Retinal pigment epithelial cell (primary cell): ENCODE results near the gene ATXN2.

Source experiments
- DNase-seq: peaks from one replicate; pipeline ENCODE4 v3.0.0-alpha.2; 2010; ENCODE audit warnings: low read depth
- H3K4me3 ChIP-seq: 2 replicates; pipeline ENCODE4 v1.5.1; 2011; ENCODE audit warnings: mild to moderate bottlenecking, low read length, control low read depth, moderate library complexity
- CTCF ChIP-seq: conservative IDR thresholded peaks from 2 replicates; pipeline ENCODE4 v1.5.1; 2011; ENCODE audit warnings: low read depth, low read length, control low read depth, inconsistent platforms

ATXN2 gene

GRCh38 chr12:111448846-111449790 is 150.0 kb downstream of the ATXN2 start:
- TF ChIP-seq CTCF, result no peak
- no peak overlapping the region for H3K4me3 ChIP-seq
- no peak for DNase-seq

DNA sequence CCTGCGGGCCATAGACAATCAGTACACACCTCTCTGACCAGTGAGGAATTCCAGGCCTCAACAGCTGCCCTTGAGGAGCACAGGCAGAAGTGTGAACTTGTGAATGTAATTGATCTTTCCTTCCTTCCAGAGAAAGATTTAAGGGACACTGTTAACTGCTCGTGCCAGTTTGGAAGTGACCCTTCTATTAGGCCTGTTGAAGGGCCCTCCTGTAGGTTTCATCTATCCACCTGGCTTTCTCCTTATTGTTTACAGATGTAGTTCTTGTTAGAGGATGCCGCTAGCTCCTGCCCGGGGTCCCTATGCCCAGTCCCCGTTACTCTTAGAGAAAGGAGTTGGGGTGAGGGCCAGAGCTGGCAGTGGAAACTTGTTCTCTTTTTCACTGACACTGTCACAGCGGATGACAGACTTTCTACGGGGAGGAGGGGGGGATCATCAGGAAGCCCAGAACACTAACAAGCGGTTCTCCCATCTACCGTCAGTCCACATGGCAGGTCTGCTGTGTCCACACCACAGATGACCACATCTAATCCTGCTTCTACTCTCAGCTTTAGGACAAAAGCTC is 150.8 kb downstream of the ATXN2 start:
- no peak for DNase-seq
- no peak for TF ChIP-seq CTCF
- H3K4me3 ChIP-seq, result no peak overlapping the region

DNA sequence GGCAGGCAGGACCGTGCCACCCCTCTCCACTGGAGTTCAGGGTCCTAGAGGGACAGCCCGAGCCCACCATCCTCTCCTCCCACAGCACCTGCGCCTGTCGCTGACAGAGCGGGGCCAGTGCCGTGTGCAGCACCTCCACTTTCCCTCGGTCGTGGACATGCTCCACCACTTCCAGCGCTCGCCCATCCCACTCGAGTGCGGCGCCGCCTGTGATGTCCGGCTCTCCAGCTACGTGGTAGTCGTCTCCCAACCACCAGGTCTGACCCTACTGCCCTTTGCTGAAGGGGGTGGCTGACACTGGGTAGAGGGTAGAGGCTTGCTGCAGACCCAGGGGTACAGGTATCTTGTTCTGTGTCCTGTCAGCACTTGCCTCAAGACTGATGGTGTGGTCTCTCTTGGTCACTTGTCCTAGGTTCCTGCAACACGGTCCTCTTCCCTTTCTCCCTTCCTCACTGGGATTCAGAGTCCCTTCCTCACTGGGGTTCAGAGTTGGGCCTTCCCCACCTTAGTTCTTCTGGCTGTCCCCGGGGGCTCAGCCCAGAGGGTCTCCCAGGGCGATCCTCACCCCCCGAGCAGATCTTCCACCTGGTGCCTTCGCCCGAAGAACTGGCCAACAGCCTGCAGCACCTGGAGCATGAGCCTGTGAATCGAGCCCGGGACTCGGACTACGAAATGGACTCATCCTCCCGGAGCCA is 151.4 kb downstream of the ATXN2 start:
- no peak for DNase-seq
- H3K4me3 ChIP-seq, result no peak overlapping the region
- no peak for TF ChIP-seq CTCF

GRCh38 chr12:111446631-111447570 is 152.2 kb downstream of the ATXN2 start:
- no peak for TF ChIP-seq CTCF
- DNase-seq, result no peak
- H3K4me3 ChIP-seq, result no peak overlapping the region

DNA sequence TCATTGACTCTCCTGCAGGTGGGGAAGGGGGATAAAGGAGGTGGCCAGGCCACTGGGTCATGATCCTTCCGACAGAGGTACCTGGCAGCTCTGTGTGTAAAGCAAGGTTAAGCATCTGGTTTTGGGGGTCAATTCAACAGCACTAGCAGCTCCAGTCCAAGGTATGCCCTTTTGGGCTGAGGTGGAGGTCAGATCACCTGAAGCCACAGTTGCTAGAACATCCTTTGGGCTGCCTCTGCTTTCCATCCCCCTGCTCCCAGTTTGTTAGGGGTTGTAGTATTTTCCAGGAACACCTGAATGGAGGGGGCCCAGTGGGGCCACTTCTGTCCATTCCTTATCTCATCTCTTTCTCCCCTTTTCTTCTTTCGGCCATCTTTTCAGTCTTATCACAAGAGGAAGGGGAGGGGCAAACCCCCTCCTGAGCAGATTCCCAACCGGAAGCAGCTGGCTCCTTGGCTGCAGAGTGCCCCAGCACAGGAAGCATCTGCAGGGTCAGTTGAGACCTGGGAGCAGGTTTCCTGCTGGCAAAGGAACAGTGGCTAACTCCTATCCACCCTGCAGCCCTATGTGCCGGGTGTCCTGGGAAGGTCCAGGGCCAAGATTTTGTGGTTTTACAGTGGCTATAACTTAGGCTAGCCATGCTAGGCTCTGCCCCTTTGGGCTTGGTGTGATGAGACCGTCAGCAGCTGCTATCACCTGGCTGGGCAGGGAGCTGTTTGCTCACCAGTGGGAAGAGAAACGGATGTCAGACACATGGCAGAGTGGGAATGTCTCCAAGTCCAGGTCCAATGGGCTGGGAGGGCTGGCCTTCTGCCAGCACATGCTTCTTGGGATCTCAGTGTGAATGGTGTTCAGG is 153.2 kb downstream of the ATXN2 start:
- no peak overlapping the region for H3K4me3 ChIP-seq
- no peak for DNase-seq
- TF ChIP-seq CTCF, result no peak
